ENCODE data around the gene SCNN1A. TPM values are rescaled to one million over a fixed set of nuclear protein-coding genes. Genes with fewer than 3 reads are reported as not detected.

Gene SCNN1A
- total and polyA plus RNA-seq, 2 donors (not counting 1 experiment from before 2014, with no cell fraction given) = 0.20 TPM; not detected in 1

DNA sequence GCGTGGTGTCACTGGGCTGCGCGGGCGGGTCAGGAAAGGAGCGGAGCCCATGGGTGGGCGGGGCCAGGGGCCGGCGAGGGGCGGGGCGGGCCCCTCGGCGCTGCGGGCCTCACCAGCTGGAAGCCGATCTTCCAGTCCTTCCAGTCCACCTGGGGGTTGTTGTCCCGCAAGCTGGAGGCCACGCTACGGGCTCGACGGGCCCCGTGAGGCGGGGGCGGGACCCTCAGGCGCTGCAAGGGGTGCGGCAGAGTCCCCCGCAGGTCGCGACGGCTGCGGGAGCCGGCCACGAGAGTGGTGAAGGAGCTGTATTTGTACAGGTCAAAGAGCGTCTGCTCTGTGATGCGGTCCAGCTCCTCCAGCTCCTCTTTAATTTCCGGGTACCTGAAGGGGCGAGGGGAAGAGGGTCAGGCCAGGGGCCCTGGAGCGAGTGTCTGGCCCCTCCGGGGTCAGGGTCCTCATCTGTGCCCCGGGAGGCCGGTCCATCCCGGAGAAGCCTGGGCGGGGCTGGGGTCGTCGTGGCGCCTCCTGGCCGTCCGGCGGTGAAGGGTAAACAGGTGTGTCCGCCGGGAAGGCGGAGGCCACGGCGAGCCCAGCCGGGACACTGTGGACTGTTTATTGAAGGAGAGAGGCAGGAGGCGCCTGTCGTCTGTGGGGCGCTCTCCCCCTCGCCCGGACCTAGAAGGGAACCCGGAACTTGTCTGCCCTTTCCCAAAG lies 11.9 kb downstream of the SCNN1A start:
- Mint-ChIP-seq H3K9me3 (ENCODE audit: insufficient read depth) (no peaks in the 10 kb centered on the region), H3K4me1 (peaks cover 15% of the 10 kb centered on the region), H3K27ac (no peak overlapping the region), H3K27me3 (peaks cover 33% of the 10 kb centered on the region), H3K4me3 (peak overlapping the region; percentile 71)
- Histone ChIP-seq H3K79me2 (ENCODE audit: control insufficient read depth, insufficient read depth, low read length) (no peaks in the 10 kb centered on the region), H3K4me3 (ENCODE audit: control extremely low read depth in 1 of 5, extremely low read depth in 1 of 5, insufficient read depth in 1 of 5, low read depth in 2 of 5, low read length in 4 of 5) (peak overlapping the region in 4 of 5 experiments; percentile 34 to 73 (median 59)), H3K27me3 (replicated peaks in 1 of 4; ENCODE audit: control extremely low read depth in 1 of 4, control insufficient read depth in 3 of 4, insufficient read depth in 4 of 4, low read length in 3 of 4) (peaks cover 0 to 41% (median 10%) of the 10 kb centered on the region in 4 experiments), H3K9ac (ENCODE audit: low read length) (peak overlapping the region; percentile 66), H3K9me3 (ENCODE audit: control extremely low read depth in 1 of 3, control insufficient read depth in 2 of 3, insufficient read depth in 1 of 3, low read length in 2 of 3) (peaks cover 0 to 3% (median 0%) of the 10 kb centered on the region in 3 donors), H2AFZ (ENCODE audit: insufficient read depth, low read depth, low read length, poor library complexity, severe bottlenecking) (peak overlapping the region; percentile 89), H3K27ac (ENCODE audit: low read length in 2 of 2) (no peak overlapping the region), H3K36me3 (replicated peaks in 1 of 2; ENCODE audit: control extremely low read depth in 1 of 2, control insufficient read depth in 1 of 2, extremely low read depth in 1 of 2, insufficient read depth in 2 of 2, low read length in 1 of 2) (no peaks in the 10 kb centered on the region), H4K20me1 (ENCODE audit: control insufficient read depth, insufficient read depth, low read length, poor library complexity, severe bottlenecking) (no peaks in the 10 kb centered on the region), H3K4me1 (ENCODE audit: control insufficient read depth in 2 of 2, insufficient read depth in 2 of 2, low read length in 2 of 2) (peaks cover 17 to 20% of the 10 kb centered on the region in 2 donors), H3K4me2 (replicated peaks; ENCODE audit: low read depth, low read length, poor library complexity, severe bottlenecking) (peak overlapping the region; percentile 96)
- ATAC-seq (ENCODE audit: low read depth) (peak; percentile 80), DNase-seq (peak; percentile 64)
- intact Hi-C loops (cut with micrococcal nuclease) = no loop called here
- ChIA-PET POLR2A (no interaction called here), CTCF (interaction anchor here (0.6 to 1.1 kb wide), 2 partner anchors 20 to 168 kb away, joined by 3 read pairs; no protein-coding TSS in a partner anchor)
- WGBS (ENCODE audit: insufficient coverage) = 3% methylated on average over 59 of the region's 59 CpGs
- TF ChIP-seq, protein P1, sequence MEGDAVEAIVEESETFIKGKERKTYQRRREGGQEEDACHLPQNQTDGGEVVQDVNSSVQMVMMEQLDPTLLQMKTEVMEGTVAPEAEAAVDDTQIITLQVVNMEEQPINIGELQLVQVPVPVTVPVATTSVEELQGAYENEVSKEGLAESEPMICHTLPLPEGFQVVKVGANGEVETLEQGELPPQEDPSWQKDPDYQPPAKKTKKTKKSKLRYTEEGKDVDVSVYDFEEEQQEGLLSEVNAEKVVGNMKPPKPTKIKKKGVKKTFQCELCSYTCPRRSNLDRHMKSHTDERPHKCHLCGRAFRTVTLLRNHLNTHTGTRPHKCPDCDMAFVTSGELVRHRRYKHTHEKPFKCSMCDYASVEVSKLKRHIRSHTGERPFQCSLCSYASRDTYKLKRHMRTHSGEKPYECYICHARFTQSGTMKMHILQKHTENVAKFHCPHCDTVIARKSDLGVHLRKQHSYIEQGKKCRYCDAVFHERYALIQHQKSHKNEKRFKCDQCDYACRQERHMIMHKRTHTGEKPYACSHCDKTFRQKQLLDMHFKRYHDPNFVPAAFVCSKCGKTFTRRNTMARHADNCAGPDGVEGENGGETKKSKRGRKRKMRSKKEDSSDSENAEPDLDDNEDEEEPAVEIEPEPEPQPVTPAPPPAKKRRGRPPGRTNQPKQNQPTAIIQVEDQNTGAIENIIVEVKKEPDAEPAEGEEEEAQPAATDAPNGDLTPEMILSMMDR (IDR thresholded peaks at IDR 0.05) = no peak
- TF ChIP-seq EZH2 (IDR thresholded peaks at IDR 0.05; ENCODE audit: borderline replicate concordance, insufficient read depth, low read depth, low read length, poor library complexity, severe bottlenecking) = no peak

DNA sequence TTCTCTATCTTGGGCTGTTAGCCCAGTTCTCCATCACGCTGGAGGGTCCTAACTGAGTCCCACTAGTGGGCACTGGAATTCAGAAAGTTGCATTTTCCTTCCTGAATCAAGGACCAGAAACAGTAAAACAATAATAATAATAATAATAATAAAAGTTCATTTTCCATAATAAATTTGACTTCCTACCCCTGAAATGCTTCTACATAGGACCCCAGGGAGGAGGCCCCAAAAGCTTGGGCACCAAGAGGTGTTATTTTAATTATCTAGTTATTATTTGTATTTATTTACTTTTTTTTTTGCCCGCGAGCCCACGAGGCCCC lies 12.4 kb downstream of the SCNN1A start:
- no peaks in the 10 kb centered on the region for H4K20me1 ChIP-seq (ENCODE audit: control insufficient read depth, insufficient read depth, low read length, poor library complexity, severe bottlenecking)
- no peak overlapping the region for H3K4me3 Mint-ChIP-seq
- peak overlapping the region; percentile 96 for H3K4me2 ChIP-seq (replicated peaks; ENCODE audit: low read depth, low read length, poor library complexity, severe bottlenecking)
- H3K4me3 ChIP-seq (ENCODE audit: control extremely low read depth in 1 of 5, extremely low read depth in 1 of 5, insufficient read depth in 1 of 5, low read depth in 2 of 5, low read length in 4 of 5) = peak overlapping the region in 3 of 5 experiments; percentile 57 to 73 (median 61)
- H3K27ac Mint-ChIP-seq = no peak overlapping the region
- intact Hi-C loops (cut with micrococcal nuclease) = no loop called here
- H3K36me3 ChIP-seq (replicated peaks in 1 of 2; ENCODE audit: control extremely low read depth in 1 of 2, control insufficient read depth in 1 of 2, extremely low read depth in 1 of 2, insufficient read depth in 2 of 2, low read length in 1 of 2) = no peaks in the 10 kb centered on the region
- peaks cover 0 to 44% (median 12%) of the 10 kb centered on the region in 4 experiments for H3K27me3 ChIP-seq (replicated peaks in 1 of 4; ENCODE audit: control extremely low read depth in 1 of 4, control insufficient read depth in 3 of 4, insufficient read depth in 4 of 4, low read length in 3 of 4)
- no peaks in the 10 kb centered on the region for H3K79me2 ChIP-seq (ENCODE audit: control insufficient read depth, insufficient read depth, low read length)
- peaks cover 38% of the 10 kb centered on the region for H3K27me3 Mint-ChIP-seq
- H3K4me1 Mint-ChIP-seq = peaks cover 15% of the 10 kb centered on the region
- H3K9ac ChIP-seq (ENCODE audit: low read length) = peak overlapping the region; percentile 66
- TF ChIP-seq, protein P1 (IDR thresholded peaks at IDR 0.05) = no peak
- no peak for TF ChIP-seq EZH2 (IDR thresholded peaks at IDR 0.05; ENCODE audit: borderline replicate concordance, insufficient read depth, low read depth, low read length, poor library complexity, severe bottlenecking)
- 0% methylated on average over 3 of the region's 4 CpGs for WGBS (ENCODE audit: insufficient coverage)
- H3K9me3 Mint-ChIP-seq (ENCODE audit: insufficient read depth) = no peaks in the 10 kb centered on the region
- no peak overlapping the region for H3K27ac ChIP-seq (ENCODE audit: low read length in 2 of 2)
- no peak for DNase-seq
- peaks cover 0 to 3% (median 0%) of the 10 kb centered on the region in 3 donors for H3K9me3 ChIP-seq (ENCODE audit: control extremely low read depth in 1 of 3, control insufficient read depth in 2 of 3, insufficient read depth in 1 of 3, low read length in 2 of 3)
- peak overlapping the region; percentile 89 for H2AFZ ChIP-seq (ENCODE audit: insufficient read depth, low read depth, low read length, poor library complexity, severe bottlenecking)
- ChIA-PET POLR2A (interaction anchor here (0.6 kb wide), 1 partner anchor 40 kb away, joined by 3 read pairs; no protein-coding TSS in a partner anchor), CTCF (interaction anchor here (1.1 kb wide), 1 partner anchor 19 kb away, joined by 3 read pairs; no protein-coding TSS in a partner anchor)
- H3K4me1 ChIP-seq (ENCODE audit: control insufficient read depth in 2 of 2, insufficient read depth in 2 of 2, low read length in 2 of 2) = peaks cover 13 to 17% of the 10 kb centered on the region in 2 donors
- ATAC-seq (ENCODE audit: low read depth) = no peak

Data from B cell (primary cell).